Activated CD4-positive, alpha-beta T cell treated with anti-CD3 and anti-CD28 coated beads, Interleukin-2, Interleukin-6, amounts not matched to agents 100 ng/mL and 50 ng/mL, durations not matched to agents 16 hours and 8 hours (primary cell): ENCODE results near the gene PRKG1.
A peak's percentile ranks its signal among the peaks of the same experiment; 100 is the strongest.
"Not testable (repeated sequence)": the region's sequence is repeated elsewhere in the genome, so short reads cannot be mapped to it uniquely, and the experiment has no call there.

Experiments used
- DNase-seq: peaks from one replicate; pipeline ENCODE4 v3.0.0-alpha.2; 2020

The PRKG1 gene

GRCh38 chr10:51342381-51342780 is 268.1 kb downstream of the PRKG1 start:
- no peak for DNase-seq

- DNase-seq, result no peak
Measured at GRCh38 chr10:51343391-51343790, 269.1 kb downstream of the PRKG1 start.

- DNase-seq, result no peak
Measured at GRCh38 chr10:51344371-51344770, 270.1 kb downstream of the PRKG1 start.

- DNase-seq, result no peak
Measured at GRCh38 chr10:51348622-51349021, 274.3 kb downstream of the PRKG1 start.

GRCh38 chr10:51357170-51357569 is 282.9 kb downstream of the PRKG1 start:
- no peak for DNase-seq

- DNase-seq, result no peak
Measured at GRCh38 chr10:51358227-51358626, 283.9 kb downstream of the PRKG1 start.

GRCh38 chr10:51363415-51363814 is 289.1 kb downstream of the PRKG1 start:
- no peak for DNase-seq

GRCh38 chr10:51364674-51365073 is 290.4 kb downstream of the PRKG1 start:
- no peak for DNase-seq

GRCh38 chr10:51366044-51366443 is 291.8 kb downstream of the PRKG1 start:
- no peak for DNase-seq

GRCh38 chr10:51367127-51367526 is 292.8 kb downstream of the PRKG1 start:
- DNase-seq, result no peak

GRCh38 chr10:51367694-51368093 is 293.4 kb downstream of the PRKG1 start:
- DNase-seq, result no peak

- no peak for DNase-seq
Measured at GRCh38 chr10:51368943-51369342, 294.7 kb downstream of the PRKG1 start.

- no peak for DNase-seq
Measured at GRCh38 chr10:51369903-51370302, 295.6 kb downstream of the PRKG1 start.

GRCh38 chr10:51371743-51372142 is 297.5 kb downstream of the PRKG1 start:
- DNase-seq, result no peak

GRCh38 chr10:51375790-51376189 is 301.5 kb downstream of the PRKG1 start:
- DNase-seq, result no peak

- DNase-seq, result no peak
Measured at GRCh38 chr10:51377070-51377931, 303.0 kb downstream of the PRKG1 start.

- no peak for DNase-seq
Measured at GRCh38 chr10:51377932-51378599, 303.8 kb downstream of the PRKG1 start.

- no peak for DNase-seq
Measured at GRCh38 chr10:51382181-51382580, 307.9 kb downstream of the PRKG1 start.

GRCh38 chr10:51384971-51385370 is 310.7 kb downstream of the PRKG1 start:
- DNase-seq, result no peak

GRCh38 chr10:51386248-51386885 is 312.1 kb downstream of the PRKG1 start:
- DNase-seq, result no peak

- peak; percentile 59 for DNase-seq
Measured at GRCh38 chr10:51389415-51390321, 315.4 kb downstream of the PRKG1 start.

GRCh38 chr10:51393006-51393405 is 318.7 kb downstream of the PRKG1 start:
- DNase-seq, result not testable (repeated sequence)

- DNase-seq, result no peak
Measured at GRCh38 chr10:51394039-51394438, 319.8 kb downstream of the PRKG1 start.
